Prostate gland (tissue), 2 donors: Measurements from ENCODE around the gene DNM3. TPM values are rescaled to one million over a fixed set of nuclear protein-coding genes. Genes with fewer than 3 reads are reported as not detected.
A peak's percentile ranks its signal among the peaks of the same experiment; 100 is the strongest.

Source experiments
- DNase-seq: peaks from one replicate; pipeline ENCODE4 v3.0.0-alpha.2; 2019; ENCODE audit warnings: low spot score
- H3K27ac ChIP-seq, 2 donors: fragments of 200-600 bp; sonication (generic); 2 replicates each; pipeline ENCODE4 v1.5.1; 2017 to 2019
- H3K27me3 ChIP-seq: fragments of 200-600 bp; sonication (generic); replicated peaks from 2 replicates; pipeline ENCODE4 v1.5.1; 2019; ENCODE audit not compliant: insufficient read depth
- H3K36me3 ChIP-seq, 2 donors: fragments of 200-600 bp; sonication (generic); 1 replicate in 1 of 2; 2 replicates in 1 of 2; pipeline versions ENCODE4 v1.5.1 to v1.8.1; 2017 to 2019
- H3K4me1 ChIP-seq: fragments of 200-600 bp; sonication (generic); replicated peaks from 2 replicates; pipeline ENCODE4 v1.5.1; 2019
- H3K4me3 ChIP-seq, 2 donors: fragments of 200-600 bp; sonication (generic); 2 replicates each; pipeline ENCODE4 v1.5.1; 2017 to 2019
- H3K9me3 ChIP-seq: fragments of 200-600 bp; sonication (generic); 2 replicates; pipeline ENCODE4 v1.5.1; 2017
- CTCF ChIP-seq, 4 experiments: fragments of 200-600 bp in 2 of 4; fragments of 450-650 bp in 2 of 4; sonication (generic) in 2 of 4; IDR thresholded peaks; 1 replicate in 3 of 4; 2 replicates in 1 of 4; pipeline ENCODE4 v1.5.1; 2016 to 2019; ENCODE audit warnings: antibody characterized with exemption in 4 of 4, mild to moderate bottlenecking in 2 of 4, moderate library complexity in 2 of 4
- POLR2A ChIP-seq: fragments of 450-650 bp; IDR thresholded peaks from one replicate; pipeline ENCODE4 v1.6.1; 2016; ENCODE audit warnings: antibody characterized with exemption, mild to moderate bottlenecking
- POLR2AphosphoS5 ChIP-seq: sonication (generic); formaldehyde crosslinking; IDR thresholded peaks from one replicate; pipeline ENCODE4 v1.6.1; 2017; ENCODE audit warnings: antibody characterized with exemption
- WGBS: methylation state at CpG from one replicate; pipeline ENCODE4 v1.1.5; 2018; 5-methylcytosine and 5-hydroxymethylcytosine counted together
- intact Hi-C: fragments of 100-400 bp; cut with DNase I; formaldehyde crosslinking; loops from one replicate; pipeline ENCODE4 v1.14.2; 2022
- total RNA-seq, 2 donors: library from RNA; depleted of rRNA; stranded (reverse); fragments of >200 nt; gene quantifications; one replicate each; pipeline ENCODE4 v1.1.0, GENCODE V29; 2016

The DNM3 gene
- total RNA-seq, 2 donors from 2014 or later = 2.3 to 5.3 TPM

DNA sequence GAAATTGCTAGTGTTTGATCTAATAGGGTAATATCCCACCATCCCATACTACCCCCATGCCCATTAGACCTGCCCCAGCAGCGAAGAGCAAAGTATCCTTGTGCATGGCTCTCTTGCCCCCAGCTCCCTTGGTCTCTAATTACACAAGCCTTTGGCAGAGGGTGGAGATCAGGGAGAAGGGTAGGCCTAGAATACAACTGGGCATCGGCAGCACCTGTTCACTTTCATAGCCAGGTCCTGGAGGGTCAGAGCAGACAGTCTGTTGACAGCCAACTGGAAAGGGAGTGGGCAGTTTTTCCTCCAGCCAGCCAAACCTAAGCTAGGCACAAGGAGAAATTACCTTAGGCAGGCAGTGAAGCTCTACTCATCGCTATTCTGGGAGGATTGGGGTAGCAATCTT is 605.2 kb downstream of the DNM3 start:
- H3K4me1 ChIP-seq = no peaks in the 10 kb centered on the region
- no peak for TF ChIP-seq CTCF (IDR thresholded peaks at IDR 0.05)
- no peak for TF ChIP-seq POLR2AphosphoS5
- no peak for TF ChIP-seq POLR2A
- H3K27me3 ChIP-seq = no peaks in the 10 kb centered on the region
- no peak overlapping the region for H3K4me3 ChIP-seq
- H3K36me3 ChIP-seq = no peaks in the 10 kb centered on the region
- DNase-seq = no peak
- H3K9me3 ChIP-seq = no peaks in the 10 kb centered on the region
- intact Hi-C loops = loop anchor here (5.0 to 10.0 kb wide), 2 partner anchors 271 to 642 kb away; no protein-coding TSS in a partner anchor
- H3K27ac ChIP-seq = no peak overlapping the region
- 90% methylated on average over 3 of the region's 3 CpGs for WGBS

- H3K4me3 ChIP-seq = no peak overlapping the region
- H3K27ac ChIP-seq = no peak overlapping the region
- no peaks in the 10 kb centered on the region for H3K27me3 ChIP-seq
- no peaks in the 10 kb centered on the region for H3K9me3 ChIP-seq
- no peaks in the 10 kb centered on the region for H3K36me3 ChIP-seq
- intact Hi-C loops = loop anchor here (5.0 to 10.0 kb wide), 2 partner anchors 270 to 643 kb away; no protein-coding TSS in a partner anchor
- TF ChIP-seq CTCF (IDR thresholded peaks at IDR 0.05) (no peak), POLR2AphosphoS5 (peak; percentile 40), POLR2A (no peak)
- peak; percentile 50 for DNase-seq
- 58% methylated on average over 2 of the region's 2 CpGs for WGBS
- no peaks in the 10 kb centered on the region for H3K4me1 ChIP-seq
These were observed 606.3 kb downstream of the DNM3 start for GRCh38 chr1:172447641-172448040.

GRCh38 chr1:172448995-172449584 is 607.8 kb downstream of the DNM3 start:
- Histone ChIP-seq H3K27ac (no peak overlapping the region), H3K36me3 (no peaks in the 10 kb centered on the region), H3K9me3 (no peaks in the 10 kb centered on the region), H3K27me3 (no peaks in the 10 kb centered on the region), H3K4me1 (no peaks in the 10 kb centered on the region), H3K4me3 (no peak overlapping the region)
- WGBS = 64% methylated on average over 6 of the region's 6 CpGs
- TF ChIP-seq POLR2AphosphoS5 = no peak
- no peak for TF ChIP-seq POLR2A
- TF ChIP-seq CTCF (IDR thresholded peaks at IDR 0.05) = no peak
- intact Hi-C loops = loop anchor here (5.0 to 10.0 kb wide), 2 partner anchors 268 to 644 kb away; no protein-coding TSS in a partner anchor
- DNase-seq = no peak

DNA sequence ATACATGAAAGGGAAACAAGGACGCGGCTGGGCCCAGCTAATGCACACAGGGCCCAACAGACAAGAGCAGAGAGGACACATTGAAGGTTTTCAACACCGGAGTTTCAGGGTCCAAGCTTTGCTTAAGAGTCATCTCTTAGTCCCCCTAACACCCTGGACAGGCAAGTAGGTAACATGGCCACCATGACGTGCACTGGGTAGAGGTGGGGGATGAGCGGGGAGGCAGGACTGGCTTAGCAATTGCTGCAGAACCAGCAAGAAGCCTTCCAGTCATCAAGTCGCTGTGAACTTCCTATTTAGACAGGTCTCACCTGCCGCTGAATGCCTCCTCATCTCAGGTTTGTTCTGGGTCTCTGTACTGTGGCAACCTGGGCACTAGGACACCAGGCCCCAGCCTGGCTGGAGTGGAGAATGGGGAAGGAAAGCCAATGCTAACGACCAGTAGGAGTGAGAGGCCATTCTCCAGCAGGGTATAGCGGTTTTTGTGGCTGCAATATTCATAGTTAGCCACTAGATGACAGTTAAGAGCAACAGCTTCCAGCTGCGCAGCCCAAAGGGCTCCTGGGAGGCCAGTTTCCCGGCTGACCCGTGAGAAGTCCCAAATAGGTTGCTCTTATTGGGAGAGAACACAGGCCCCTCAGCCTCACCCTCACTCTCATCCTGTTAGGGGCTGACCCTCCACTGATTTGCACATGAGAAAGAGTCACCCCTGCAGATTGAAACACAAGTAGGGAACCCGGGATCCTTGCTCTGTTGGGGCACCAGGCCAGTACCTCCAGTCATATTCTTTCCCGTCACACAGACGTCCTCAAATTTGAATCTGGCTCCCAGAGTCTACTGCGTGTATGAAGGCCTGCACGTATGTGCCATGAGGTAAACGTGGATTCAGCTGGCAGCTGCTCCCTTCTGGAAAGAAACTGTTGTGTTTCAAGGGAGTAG is 608.6 kb downstream of the DNM3 start:
- intact Hi-C loops = loop anchor here (5.0 to 10.0 kb wide), 3 partner anchors 82 to 645 kb away; partner anchors contain the start of gene SUCO
- no peak overlapping the region for H3K4me3 ChIP-seq
- no peak for DNase-seq

More for the DNA sequence above, 608.6 kb downstream of the DNM3 start:
- Histone ChIP-seq H3K27me3 (no peaks in the 10 kb centered on the region), H3K27ac (no peak overlapping the region), H3K4me1 (no peaks in the 10 kb centered on the region), H3K36me3 (no peaks in the 10 kb centered on the region), H3K9me3 (no peaks in the 10 kb centered on the region)
- WGBS = 56% methylated on average over 18 of the region's 18 CpGs
- TF ChIP-seq POLR2AphosphoS5 = no peak
- peak; percentile 48 to 78 (median 73) for TF ChIP-seq CTCF (IDR thresholded peaks at IDR 0.05)
